HepG2 (cell line): ENCODE results near the gene PRR35. TPM values are rescaled to one million over a fixed set of nuclear protein-coding genes. Genes with fewer than 3 reads are reported as not detected.

Source experiments
- AHDC1 ChIP-seq: sonication (generic); formaldehyde crosslinking; IDR thresholded peaks from 2 replicates; pipeline ENCODE4 v1.5.1; 2020; ENCODE audit warnings: mild to moderate bottlenecking, missing genetic modification reagents, borderline replicate concordance
- ARID5B ChIP-seq: IDR thresholded peaks from 2 replicates; pipeline ENCODE4 v1.4.0; 2020; ENCODE audit warnings: mild to moderate bottlenecking, missing genetic modification reagents
- GLI4 ChIP-seq: sonication (generic); formaldehyde crosslinking; IDR thresholded peaks from 2 replicates; pipeline ENCODE4 v1.5.1; 2020; ENCODE audit warnings: missing genetic modification reagents, mild to moderate bottlenecking, moderate library complexity, borderline replicate concordance
- HMGXB4 ChIP-seq, 2 experiments: sonication (generic) in 1 of 2; formaldehyde crosslinking in 1 of 2; IDR thresholded peaks; 2 replicates each; pipeline versions ENCODE4 v1.4.0 to v1.6.1; 2018 to 2020; ENCODE audit warnings: missing genetic modification reagents in 2 of 2, borderline replicate concordance in 1 of 2, low read depth in 1 of 2, mild to moderate bottlenecking in 1 of 2, missing biosample characterization in 1 of 2
- IKZF1 ChIP-seq: fragments of 450-650 bp; IDR thresholded peaks from 2 replicates; pipeline ENCODE4 v1.7.1; 2016
- KLF9 ChIP-seq: IDR thresholded peaks from 2 replicates; pipeline ENCODE4 v1.6.1; 2016; ENCODE audit warnings: low read depth
- LCORL ChIP-seq, 2 experiments: fragments of 450-650 bp in 1 of 2; sonication (generic) in 1 of 2; formaldehyde crosslinking in 1 of 2; IDR thresholded peaks; 2 replicates each; pipeline versions ENCODE4 v1.5.0 to v1.6.1; 2017 to 2020; ENCODE audit warnings: antibody characterized with exemption in 1 of 2, missing genetic modification reagents in 1 of 2
- PCBP1 ChIP-seq: fragments of 200-400 bp; formaldehyde crosslinking; IDR thresholded peaks from 2 replicates; pipeline ENCODE4 v1.6.1; 2017; ENCODE audit warnings: mild to moderate bottlenecking, low read depth, low read length, borderline replicate concordance
- PHF8 ChIP-seq: sonication (generic); formaldehyde crosslinking; IDR thresholded peaks from 2 replicates; pipeline ENCODE4 v1.5.0; 2020; ENCODE audit warnings: missing genetic modification reagents
- PRDM4 ChIP-seq: sonication (generic); formaldehyde crosslinking; IDR thresholded peaks from 2 replicates; pipeline ENCODE4 v1.9.0; 2021; ENCODE audit warnings: missing genetic modification reagents, borderline replicate concordance
- ZFY ChIP-seq: sonication (generic); formaldehyde crosslinking; IDR thresholded peaks from 2 replicates; pipeline ENCODE4 v1.4.0; 2020; ENCODE audit warnings: missing genetic modification reagents
- ZMYM3 ChIP-seq: sonication (generic); formaldehyde crosslinking; IDR thresholded peaks from 2 replicates; pipeline ENCODE4 v1.5.1; 2020; ENCODE audit warnings: mild to moderate bottlenecking, missing genetic modification reagents
- ZNF24 ChIP-seq: fragments of 450-650 bp; IDR thresholded peaks from 2 replicates; pipeline ENCODE4 v1.6.1; 2017; ENCODE audit warnings: antibody characterized with exemption, mild to moderate bottlenecking
- polyA plus RNA-seq, 8 experiments: library from polyadenylated mRNA; depleted of rRNA in 3 of 8; stranded (reverse) in 7 of 8; unstranded in 1 of 8; fragments of >200 nt; fragmentation: Illumina TruSeq in 4 of 8; extraction: Trizol in 4 of 8; gene quantifications; 2 replicates each; pipeline versions ENCODE4 v1.2.1 to v1.2.3, GENCODE V29; 2011 to 2016; ENCODE audit warnings: low read depth in 4 of 8, missing spikeins in 1 of 8, mixed read lengths in 1 of 8; ENCODE audit not compliant: insufficient read depth in 1 of 8
- total RNA-seq, 5 experiments: library from RNA; depleted of rRNA; stranded (reverse); fragments of >200 nt; fragmentation: Illumina TruSeq; extraction: Trizol; gene quantifications; 2 replicates each; pipeline ENCODE4 v1.2.3, GENCODE V29; 2016; ENCODE audit warnings: low read depth in 1 of 5

PRR35 gene
- total and polyA plus RNA-seq, 2 of the 13 experiments (the other 11 are each of a cell fraction or from before 2014, with no cell fraction given): 0.07 to 0.16 TPM

GRCh38 chr16:558298-559020 lies 1.7 kb upstream of the PRR35 start (continued):
- no peak for TF ChIP-seq PHF8 (CRISPR knock-in tag)
- peak; percentile 83 for TF ChIP-seq ARID5B
- peak; percentile 26; the same call in 1 of the 2 replicates for TF ChIP-seq ZFY (CRISPR knock-in tag)
- TF ChIP-seq ZNF24: no peak
- TF ChIP-seq PRDM4 (CRISPR knock-in tag): no peak
- peak; percentile 89 for TF ChIP-seq ZMYM3 (CRISPR knock-in tag)
- peak; percentile 53 to 59; a peak in 1 of 4 replicates for TF ChIP-seq HMGXB4 (CRISPR knock-in tag; IDR thresholded peaks at IDR 0.05; ENCODE audit: borderline replicate concordance in 1 of 2, low read depth in 1 of 2)
- TF ChIP-seq KLF9 (CRISPR knock-in tag): no peak
- 0 out of 2 replicates have a peak, but pooled peaks have one; percentile 29 for TF ChIP-seq PCBP1
- peak; percentile 84; the same call in 1 of the 2 replicates for TF ChIP-seq AHDC1
- no peak for TF ChIP-seq LCORL (IDR thresholded peaks at IDR 0.05)
- TF ChIP-seq LCORL (CRISPR knock-in tag; IDR thresholded peaks at IDR 0.05): peak; percentile 98
- no peak for TF ChIP-seq IKZF1
- 0 out of 2 replicates have a peak, but pooled peaks have one; percentile 34 for TF ChIP-seq GLI4 (CRISPR knock-in tag)
